H54 (cell line): Measurements from ENCODE around the gene CHST15.

Experiments
- DNase-seq: peaks from one replicate; pipeline ENCODE4 v3.0.0; 2011; ENCODE audit warnings: low spot score, mixed read lengths; ENCODE audit not compliant: insufficient read length
- FAIRE-seq: peaks from 3 replicates; lab custom pipeline; 2011; peaks lifted over from hg19 to GRCh38; lab: Jason Lieb, UNC
- POLR2A ChIP-seq: IDR thresholded peaks from 2 replicates; pipeline ENCODE4 v1.6.1; 2011; ENCODE audit warnings: low read depth, mild to moderate bottlenecking, low read length

Gene CHST15

GRCh38 chr10:124027651-124028050 is 65.7 kb downstream of the CHST15 start:
- FAIRE-seq (no peak), DNase-seq (no peak)
- no peak for TF ChIP-seq POLR2A

GRCh38 chr10:124027031-124027611 is 66.3 kb downstream of the CHST15 start:
- TF ChIP-seq POLR2A: no peak
- DNase-seq (no peak), FAIRE-seq (no peak)

GRCh38 chr10:124026589-124026939 is 66.8 kb downstream of the CHST15 start:
- DNase-seq (no peak), FAIRE-seq (no peak)
- TF ChIP-seq POLR2A: no peak

- no peak for FAIRE-seq
- no peak for DNase-seq
- no peak for TF ChIP-seq POLR2A
Measured at GRCh38 chr10:124025660-124026588, 67.5 kb downstream of the CHST15 start.

- no peak for DNase-seq
- no peak for FAIRE-seq
- no peak for TF ChIP-seq POLR2A
Measured at GRCh38 chr10:124025152-124025551, 68.2 kb downstream of the CHST15 start.

- no peak for FAIRE-seq
- DNase-seq: no peak
- TF ChIP-seq POLR2A: no peak
Measured at GRCh38 chr10:124022066-124022465, 71.3 kb downstream of the CHST15 start.

- FAIRE-seq (no peak), DNase-seq (no peak)
- no peak for TF ChIP-seq POLR2A
Measured at GRCh38 chr10:124020981-124021815, 72.2 kb downstream of the CHST15 start.

- TF ChIP-seq POLR2A: no peak
- DNase-seq (no peak), FAIRE-seq (no peak)
Measured at GRCh38 chr10:124019886-124020797, 73.3 kb downstream of the CHST15 start.

- FAIRE-seq: no peak
- DNase-seq: no peak
- no peak for TF ChIP-seq POLR2A
Measured at GRCh38 chr10:124018886-124019525, 74.4 kb downstream of the CHST15 start.

GRCh38 chr10:124017729-124018128 is 75.7 kb downstream of the CHST15 start:
- no peak for FAIRE-seq
- TF ChIP-seq POLR2A: no peak

GRCh38 chr10:124016804-124017375 is 76.5 kb downstream of the CHST15 start:
- TF ChIP-seq POLR2A: no peak
- DNase-seq (no peak), FAIRE-seq (no peak)

More at GRCh38 chr10:124017729-124018128, 75.7 kb downstream of the CHST15 start:
- DNase-seq: no peak

GRCh38 chr10:124015991-124016390 is 77.4 kb downstream of the CHST15 start:
- no peak for FAIRE-seq
- TF ChIP-seq POLR2A: no peak
- DNase-seq: no peak
